DOHH2 (cell line): ENCODE data around the gene GNPTG.

Experiments
- EZH2phosphoT487 ChIP-seq: fragments of 200-600 bp; sonication (generic); IDR thresholded peaks from 2 replicates; pipeline ENCODE4 v1.6.1; 2017; ENCODE audit warnings: borderline replicate concordance, mild to moderate bottlenecking, antibody characterized with exemption, low read length, moderate library complexity, mixed read lengths
- TF ChIP-seq, protein P1 (sequence below): fragments of 200-600 bp; sonication (generic); IDR thresholded peaks from one replicate; pipeline ENCODE4 v1.5.1; 2014; ENCODE audit warnings: antibody characterized with exemption, mild to moderate bottlenecking, low read depth, low read length; ENCODE audit not compliant: poor library complexity, severe bottlenecking

DNA sequence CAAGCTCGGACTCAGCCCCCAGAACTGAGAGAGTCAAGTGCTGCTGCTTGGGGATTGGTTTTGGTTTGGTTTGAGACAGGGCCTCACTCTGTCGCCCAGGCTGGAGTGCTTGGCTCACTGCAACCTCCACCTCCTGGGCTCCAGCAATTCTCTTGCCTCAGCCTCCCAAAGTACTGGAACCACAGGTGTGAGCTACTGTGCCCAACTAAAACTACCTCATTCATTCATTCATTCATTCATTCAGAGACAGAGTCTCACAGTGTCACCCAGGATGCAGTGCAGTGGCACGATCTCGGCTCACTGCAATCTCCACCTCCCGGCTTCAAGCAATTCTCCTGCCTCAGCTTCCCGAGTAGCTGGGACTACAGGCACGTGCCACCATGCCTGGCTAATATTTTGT is 38.0 kb downstream of the GNPTG start:
- TF ChIP-seq, protein P1, sequence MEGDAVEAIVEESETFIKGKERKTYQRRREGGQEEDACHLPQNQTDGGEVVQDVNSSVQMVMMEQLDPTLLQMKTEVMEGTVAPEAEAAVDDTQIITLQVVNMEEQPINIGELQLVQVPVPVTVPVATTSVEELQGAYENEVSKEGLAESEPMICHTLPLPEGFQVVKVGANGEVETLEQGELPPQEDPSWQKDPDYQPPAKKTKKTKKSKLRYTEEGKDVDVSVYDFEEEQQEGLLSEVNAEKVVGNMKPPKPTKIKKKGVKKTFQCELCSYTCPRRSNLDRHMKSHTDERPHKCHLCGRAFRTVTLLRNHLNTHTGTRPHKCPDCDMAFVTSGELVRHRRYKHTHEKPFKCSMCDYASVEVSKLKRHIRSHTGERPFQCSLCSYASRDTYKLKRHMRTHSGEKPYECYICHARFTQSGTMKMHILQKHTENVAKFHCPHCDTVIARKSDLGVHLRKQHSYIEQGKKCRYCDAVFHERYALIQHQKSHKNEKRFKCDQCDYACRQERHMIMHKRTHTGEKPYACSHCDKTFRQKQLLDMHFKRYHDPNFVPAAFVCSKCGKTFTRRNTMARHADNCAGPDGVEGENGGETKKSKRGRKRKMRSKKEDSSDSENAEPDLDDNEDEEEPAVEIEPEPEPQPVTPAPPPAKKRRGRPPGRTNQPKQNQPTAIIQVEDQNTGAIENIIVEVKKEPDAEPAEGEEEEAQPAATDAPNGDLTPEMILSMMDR = no peak
- no peak for TF ChIP-seq EZH2phosphoT487
